Suppressor macrophage treated with lipopolysaccharide for 4 hours (primary cell): ENCODE measurements around the gene C1orf35.

ENCODE experiments used
- DNase-seq: peaks from one replicate; pipeline ENCODE4 v3.0.0-alpha.2; 2020

Gene C1orf35

GRCh38 chr1:228077565-228078330 lies 25.4 kb downstream of the C1orf35 start:
- DNase-seq = no peak

GRCh38 chr1:228076796-228077430 lies 26.2 kb downstream of the C1orf35 start:
- no peak for DNase-seq

- DNase-seq = no peak
These were observed 27.3 kb downstream of the C1orf35 start for GRCh38 chr1:228075801-228076271.

GRCh38 chr1:228074954-228075730 lies 28.0 kb downstream of the C1orf35 start:
- no peak for DNase-seq

GRCh38 chr1:228073857-228074545 lies 29.1 kb downstream of the C1orf35 start:
- no peak for DNase-seq

GRCh38 chr1:228073061-228073856 lies 29.9 kb downstream of the C1orf35 start:
- DNase-seq = no peak

- DNase-seq = no peak
These were observed 30.5 kb downstream of the C1orf35 start for GRCh38 chr1:228072658-228073043.

- DNase-seq = no peak
These were observed 31.1 kb downstream of the C1orf35 start for GRCh38 chr1:228071839-228072657.

GRCh38 chr1:228070851-228071250 lies 32.3 kb downstream of the C1orf35 start:
- no peak for DNase-seq

- no peak for DNase-seq
These were observed 33.0 kb downstream of the C1orf35 start for GRCh38 chr1:228070173-228070572.

- no peak for DNase-seq
These were observed 34.8 kb downstream of the C1orf35 start for GRCh38 chr1:228068359-228068758.

- DNase-seq = no peak
These were observed 36.1 kb downstream of the C1orf35 start for GRCh38 chr1:228066891-228067654.

- DNase-seq = no peak
These were observed 36.7 kb downstream of the C1orf35 start for GRCh38 chr1:228066416-228066815.

GRCh38 chr1:228065543-228066347 lies 37.4 kb downstream of the C1orf35 start:
- no peak for DNase-seq

- no peak for DNase-seq
These were observed 38.2 kb downstream of the C1orf35 start for GRCh38 chr1:228064741-228065542.

- DNase-seq = no peak
These were observed 38.8 kb downstream of the C1orf35 start for GRCh38 chr1:228064296-228064695.

- no peak for DNase-seq
These were observed 39.6 kb downstream of the C1orf35 start for GRCh38 chr1:228063251-228064191.
